ENCODE measurements around the gene PCYT1A. TPM values are rescaled to one million over a fixed set of nuclear protein-coding genes. Genes with fewer than 3 reads are reported as not detected.

Gene PCYT1A
- total and polyA plus RNA-seq, 5 donors = 34.8 to 87.7 (median 85.5) TPM

DNA sequence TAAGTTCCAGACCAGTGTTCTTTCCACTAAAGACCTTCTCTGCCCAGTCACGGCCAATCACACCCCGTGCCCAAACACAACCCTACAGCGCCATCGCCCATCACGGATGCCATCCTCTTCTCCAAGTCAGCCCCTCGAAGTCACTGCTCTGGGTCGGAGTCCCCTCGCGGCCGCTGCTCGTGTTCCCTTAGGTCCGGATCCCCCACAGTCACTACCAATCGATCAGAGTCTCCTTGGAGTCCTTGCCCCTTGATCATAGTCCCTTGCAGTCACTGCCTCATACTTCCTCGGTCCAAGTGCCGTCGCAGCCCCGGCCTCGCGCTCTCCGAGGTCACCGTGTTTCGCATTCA is 461 bp downstream of the PCYT1A start:
- intact Hi-C loops (cut with DNase I) = no loop called here
- no peaks in the 10 kb centered on the region for H3K4me1 ChIP-seq (ENCODE audit: control insufficient read depth, insufficient read depth, low read length)

DNA sequence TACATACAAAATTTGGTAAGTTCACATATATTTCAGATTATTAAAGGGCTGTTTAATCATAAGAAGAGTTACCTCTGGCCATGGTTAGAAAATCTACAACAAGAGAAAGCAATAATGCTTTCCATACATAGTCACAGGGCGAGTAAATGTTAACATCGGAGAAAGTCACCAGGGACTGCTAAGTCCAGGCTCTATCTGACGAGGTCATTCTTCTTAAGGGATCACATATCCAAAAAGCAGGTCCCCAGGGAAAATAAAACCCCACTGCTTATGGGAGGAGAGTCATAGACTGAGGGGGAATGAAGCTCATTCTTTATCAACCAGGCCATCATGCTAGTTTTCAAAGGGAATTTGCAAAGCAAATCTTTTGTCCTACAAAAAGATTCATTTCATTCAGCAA is 3.1 kb downstream of the PCYT1A start:
- Histone ChIP-seq H3K9me3 (ENCODE audit: control insufficient read depth, low read length) (no peaks in the 10 kb centered on the region), H3K27me3 (ENCODE audit: control insufficient read depth, insufficient read depth) (no peaks in the 10 kb centered on the region), H3K4me1 (ENCODE audit: control insufficient read depth, insufficient read depth, low read length) (peaks cover 5% of the 10 kb centered on the region), H3K27ac (ENCODE audit: low read length) (peak overlapping the region; percentile 36), H3K4me3 (ENCODE audit: low read length) (no peak overlapping the region)
- intact Hi-C loops (cut with DNase I) = no loop called here
- WGBS = 51% methylated on average over 3 of the region's 3 CpGs
- ATAC-seq = no peak
- no peak for DNase-seq

More for the DNA sequence above, 461 bp downstream of the PCYT1A start:
- DNase-seq (peak in 2 of 3 donors; percentile 58 to 68), ATAC-seq (peak; percentile 31 to 34)
- no peaks in the 10 kb centered on the region for H3K27me3 ChIP-seq (ENCODE audit: control insufficient read depth, insufficient read depth)
- H3K4me3 ChIP-seq (ENCODE audit: low read length) = peak overlapping the region; percentile 85
- no peaks in the 10 kb centered on the region for H3K9me3 ChIP-seq (ENCODE audit: control insufficient read depth, low read length)
- under 1% methylated on average over 22 of the region's 22 CpGs for WGBS
- H3K27ac ChIP-seq (ENCODE audit: low read length) = peak overlapping the region; percentile 79

DNA sequence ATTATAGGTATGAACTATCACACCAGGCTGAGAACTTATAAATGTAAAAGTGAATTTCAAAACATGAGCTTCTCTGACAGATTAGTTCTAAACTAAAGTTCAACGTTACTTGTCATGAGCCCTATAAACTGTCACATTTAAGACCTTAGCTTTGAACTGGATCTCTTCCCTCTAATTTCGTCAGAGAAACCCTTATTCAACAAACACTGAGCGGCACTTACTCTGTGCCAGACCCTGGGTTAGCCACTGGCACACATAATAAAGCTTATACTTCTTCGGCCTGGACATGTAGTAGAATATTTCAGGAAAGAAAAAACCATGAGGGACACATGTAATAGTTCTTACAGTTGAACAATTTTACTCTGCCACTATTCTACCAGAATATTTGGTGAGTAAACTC is 5.6 kb downstream of the PCYT1A start:
- DNase-seq (no peak), ATAC-seq (no peak)
- intact Hi-C loops (cut with DNase I) = no loop called here
- peak overlapping the region; percentile 57 for H3K27ac ChIP-seq (ENCODE audit: low read length)
- 69% methylated on average over 4 of the region's 4 CpGs for WGBS
- no peaks in the 10 kb centered on the region for H3K27me3 ChIP-seq (ENCODE audit: control insufficient read depth, insufficient read depth)
- peaks cover 14% of the 10 kb centered on the region for H3K4me1 ChIP-seq (ENCODE audit: control insufficient read depth, insufficient read depth, low read length)
- H3K4me3 ChIP-seq (ENCODE audit: low read length) = no peak overlapping the region
- no peaks in the 10 kb centered on the region for H3K9me3 ChIP-seq (ENCODE audit: control insufficient read depth, low read length)

DNA sequence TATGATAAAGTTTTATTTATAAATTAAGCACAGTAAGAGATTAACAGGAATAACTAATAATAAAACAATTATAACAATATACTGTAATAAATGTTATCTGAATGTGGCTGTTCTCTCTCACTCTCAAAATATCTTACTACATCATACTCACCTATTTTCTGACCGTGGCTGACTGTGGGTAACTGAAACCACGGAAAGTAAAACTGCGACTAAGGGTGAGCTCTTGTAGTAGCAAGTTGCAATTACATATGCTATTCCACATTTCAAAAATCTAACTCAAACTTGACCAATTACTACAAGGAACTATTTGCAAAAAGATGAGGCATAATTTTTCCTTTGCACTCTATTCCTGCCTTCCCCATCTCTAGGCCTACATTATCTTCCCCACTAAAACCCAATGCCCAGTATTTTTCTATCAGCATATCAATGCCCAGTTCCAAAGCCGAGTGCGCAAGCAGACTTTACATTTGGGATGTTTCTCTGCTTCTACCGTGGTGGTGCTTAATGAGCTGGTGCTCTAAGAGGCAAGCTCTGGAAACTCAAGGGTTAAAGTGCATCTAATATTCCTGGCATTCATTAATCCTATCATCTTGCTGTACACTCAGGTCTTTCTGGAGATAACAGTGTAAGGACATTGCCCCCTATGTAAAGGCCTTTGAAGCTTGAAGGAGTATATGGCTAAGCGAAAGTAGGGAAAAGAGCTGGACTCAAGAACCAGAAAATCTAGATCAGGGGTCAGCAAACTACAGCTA is 6.7 kb downstream of the PCYT1A start:
- intact Hi-C loops (cut with DNase I) = no loop called here
- WGBS = 68% methylated on average over 7 of the region's 7 CpGs
- Histone ChIP-seq H3K4me1 (ENCODE audit: control insufficient read depth, insufficient read depth, low read length) (peaks cover 14% of the 10 kb centered on the region), H3K9me3 (ENCODE audit: control insufficient read depth, low read length) (no peaks in the 10 kb centered on the region), H3K27ac (ENCODE audit: low read length) (peak overlapping the region; percentile 93), H3K4me3 (ENCODE audit: low read length) (no peak overlapping the region), H3K27me3 (ENCODE audit: control insufficient read depth, insufficient read depth) (no peaks in the 10 kb centered on the region)
- no peak for DNase-seq
- ATAC-seq = no peak

DNA sequence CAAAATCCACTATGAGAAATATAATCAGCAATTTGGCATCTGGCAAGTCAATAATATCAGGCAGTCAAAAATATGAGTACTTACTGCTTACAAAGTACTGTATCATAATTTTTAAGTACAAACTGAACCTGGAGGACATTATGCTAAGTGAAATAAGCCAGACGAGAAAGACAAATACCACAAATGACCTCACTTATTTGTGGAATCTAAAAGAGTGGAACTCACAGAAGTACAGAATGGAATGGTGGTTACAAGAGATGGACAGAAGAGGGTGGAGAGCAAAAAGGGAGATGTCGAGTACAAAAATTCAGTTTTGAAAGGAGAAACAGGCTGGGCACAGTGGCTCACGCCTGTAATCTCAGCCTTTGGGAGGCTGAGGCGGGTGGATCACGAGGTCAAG is 12.4 kb downstream of the PCYT1A start:
- ATAC-seq = no peak
- H3K4me1 ChIP-seq (ENCODE audit: control insufficient read depth, insufficient read depth, low read length) = peaks cover 15% of the 10 kb centered on the region
- DNase-seq = no peak
- H3K9me3 ChIP-seq (ENCODE audit: control insufficient read depth, low read length) = no peaks in the 10 kb centered on the region
- intact Hi-C loops (cut with DNase I) = no loop called here
- no peak overlapping the region for H3K27ac ChIP-seq (ENCODE audit: low read length)
- H3K4me3 ChIP-seq (ENCODE audit: low read length) = no peak overlapping the region
- 94% methylated on average over 5 of the region's 5 CpGs for WGBS
- no peaks in the 10 kb centered on the region for H3K27me3 ChIP-seq (ENCODE audit: control insufficient read depth, insufficient read depth)

DNA sequence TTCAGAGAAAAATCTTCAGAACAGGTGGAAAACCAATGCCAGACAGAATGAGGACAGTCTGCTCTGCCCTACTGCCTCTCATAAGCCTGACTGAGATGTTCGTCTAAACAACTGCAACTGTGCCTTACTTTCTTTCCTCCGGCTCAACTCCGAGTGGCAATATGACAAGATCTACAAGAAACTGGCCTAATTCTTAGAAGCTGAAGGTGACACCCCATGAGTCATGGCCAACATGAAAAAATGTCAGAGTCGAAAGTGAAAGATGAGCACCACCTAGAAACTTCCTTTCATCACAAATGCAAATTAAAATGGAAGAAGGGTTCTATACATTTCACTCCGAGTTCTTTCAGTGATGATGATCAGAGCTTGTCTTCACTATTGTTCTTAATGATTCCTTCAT is 12.9 kb downstream of the PCYT1A start:
- Histone ChIP-seq H3K4me1 (ENCODE audit: control insufficient read depth, insufficient read depth, low read length) (peaks cover 13% of the 10 kb centered on the region), H3K9me3 (ENCODE audit: control insufficient read depth, low read length) (no peaks in the 10 kb centered on the region), H3K4me3 (ENCODE audit: low read length) (no peak overlapping the region), H3K27ac (ENCODE audit: low read length) (no peak overlapping the region), H3K27me3 (ENCODE audit: control insufficient read depth, insufficient read depth) (no peaks in the 10 kb centered on the region)
- intact Hi-C loops (cut with DNase I) = no loop called here
- DNase-seq = no peak
- 92% methylated on average over 5 of the region's 5 CpGs for WGBS
- no peak for ATAC-seq

DNA sequence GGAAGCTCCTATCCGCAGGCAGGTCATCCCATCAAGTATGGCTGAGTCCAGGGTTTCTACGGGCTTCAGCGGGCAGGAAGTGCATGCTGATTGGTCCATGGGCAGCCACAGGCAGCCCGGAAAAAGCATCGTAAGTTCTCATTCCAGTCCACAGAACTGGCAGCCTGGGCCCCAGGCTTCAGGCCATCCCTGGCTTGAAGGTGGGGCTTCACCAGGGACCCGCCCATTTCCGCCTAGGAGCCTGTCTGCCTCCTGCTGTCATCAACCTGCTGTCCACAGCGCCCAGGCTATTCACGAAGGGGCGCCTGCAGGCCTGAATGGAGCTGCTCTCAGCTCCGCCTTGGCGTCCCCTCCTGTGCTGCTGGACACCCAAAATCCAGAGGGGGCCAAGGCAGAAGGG is 13.9 kb downstream of the PCYT1A start:
- WGBS = 96% methylated on average over 12 of the region's 12 CpGs
- Histone ChIP-seq H3K27ac (ENCODE audit: low read length) (no peak overlapping the region), H3K4me1 (ENCODE audit: control insufficient read depth, insufficient read depth, low read length) (peaks cover 5% of the 10 kb centered on the region), H3K27me3 (ENCODE audit: control insufficient read depth, insufficient read depth) (no peaks in the 10 kb centered on the region), H3K9me3 (ENCODE audit: control insufficient read depth, low read length) (no peaks in the 10 kb centered on the region), H3K4me3 (ENCODE audit: low read length) (no peak overlapping the region)
- DNase-seq = peak in 1 of 3 donors; percentile 22
- intact Hi-C loops (cut with DNase I) = no loop called here
- ATAC-seq = peak in 1 of 2 donors; percentile 10

DNA sequence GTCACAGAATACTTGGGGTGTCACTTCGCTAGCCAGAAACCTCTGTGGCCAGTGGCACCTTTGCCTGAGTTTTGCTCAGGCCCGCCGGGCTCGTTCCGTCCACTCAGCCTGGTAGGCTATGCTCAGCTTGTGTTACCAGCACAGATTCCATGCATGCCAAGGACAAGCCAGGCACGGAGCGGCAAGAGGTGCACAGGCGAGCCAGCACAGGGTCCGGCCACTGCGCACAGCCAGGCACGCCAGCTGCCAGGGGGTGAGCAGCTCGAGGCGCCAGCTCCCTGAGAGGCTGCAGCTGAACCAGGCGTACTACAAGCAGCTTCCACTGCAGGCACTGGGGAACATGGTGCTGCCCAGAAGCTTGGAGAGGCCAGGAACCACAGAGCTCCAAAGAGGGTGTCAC is 14.7 kb downstream of the PCYT1A start:
- Histone ChIP-seq H3K4me1 (ENCODE audit: control insufficient read depth, insufficient read depth, low read length) (peaks cover 3% of the 10 kb centered on the region), H3K27me3 (ENCODE audit: control insufficient read depth, insufficient read depth) (no peaks in the 10 kb centered on the region), H3K9me3 (ENCODE audit: control insufficient read depth, low read length) (no peaks in the 10 kb centered on the region), H3K27ac (ENCODE audit: low read length) (peak overlapping the region; percentile 37), H3K4me3 (ENCODE audit: low read length) (no peak overlapping the region)
- 78% methylated on average over 14 of the region's 14 CpGs for WGBS
- ATAC-seq (peak; percentile 48 to 90), DNase-seq (peak in 2 of 3 donors; percentile 72 to 74)
- intact Hi-C loops (cut with DNase I) = no loop called here

DNA sequence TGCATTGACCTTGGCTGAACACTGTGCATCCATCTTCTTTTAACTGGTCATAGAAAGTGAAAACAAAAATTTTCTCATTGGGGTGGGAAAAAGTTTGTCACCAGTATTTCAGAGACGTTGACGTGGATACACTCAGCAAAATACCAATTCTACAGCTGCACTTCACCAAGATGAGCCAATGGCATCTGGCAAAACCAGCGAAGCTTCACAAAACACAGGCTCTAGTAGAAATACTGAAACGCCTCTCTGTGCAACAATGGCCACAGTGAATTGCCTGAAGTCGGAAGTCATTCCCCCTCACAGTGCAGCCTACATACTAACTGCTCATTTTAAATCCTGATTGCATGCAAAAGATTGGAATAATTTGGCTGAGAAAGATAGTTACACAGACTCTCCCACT is 17.0 kb downstream of the PCYT1A start:
- peaks cover 3% of the 10 kb centered on the region for H3K4me1 ChIP-seq (ENCODE audit: control insufficient read depth, insufficient read depth, low read length)
- intact Hi-C loops (cut with DNase I) = no loop called here
- no peak for ATAC-seq
- no peak overlapping the region for H3K27ac ChIP-seq (ENCODE audit: low read length)
- H3K27me3 ChIP-seq (ENCODE audit: control insufficient read depth, insufficient read depth) = no peaks in the 10 kb centered on the region
- no peaks in the 10 kb centered on the region for H3K9me3 ChIP-seq (ENCODE audit: control insufficient read depth, low read length)
- 95% methylated on average over 5 of the region's 5 CpGs for WGBS
- no peak overlapping the region for H3K4me3 ChIP-seq (ENCODE audit: low read length)
- no peak for DNase-seq

DNA sequence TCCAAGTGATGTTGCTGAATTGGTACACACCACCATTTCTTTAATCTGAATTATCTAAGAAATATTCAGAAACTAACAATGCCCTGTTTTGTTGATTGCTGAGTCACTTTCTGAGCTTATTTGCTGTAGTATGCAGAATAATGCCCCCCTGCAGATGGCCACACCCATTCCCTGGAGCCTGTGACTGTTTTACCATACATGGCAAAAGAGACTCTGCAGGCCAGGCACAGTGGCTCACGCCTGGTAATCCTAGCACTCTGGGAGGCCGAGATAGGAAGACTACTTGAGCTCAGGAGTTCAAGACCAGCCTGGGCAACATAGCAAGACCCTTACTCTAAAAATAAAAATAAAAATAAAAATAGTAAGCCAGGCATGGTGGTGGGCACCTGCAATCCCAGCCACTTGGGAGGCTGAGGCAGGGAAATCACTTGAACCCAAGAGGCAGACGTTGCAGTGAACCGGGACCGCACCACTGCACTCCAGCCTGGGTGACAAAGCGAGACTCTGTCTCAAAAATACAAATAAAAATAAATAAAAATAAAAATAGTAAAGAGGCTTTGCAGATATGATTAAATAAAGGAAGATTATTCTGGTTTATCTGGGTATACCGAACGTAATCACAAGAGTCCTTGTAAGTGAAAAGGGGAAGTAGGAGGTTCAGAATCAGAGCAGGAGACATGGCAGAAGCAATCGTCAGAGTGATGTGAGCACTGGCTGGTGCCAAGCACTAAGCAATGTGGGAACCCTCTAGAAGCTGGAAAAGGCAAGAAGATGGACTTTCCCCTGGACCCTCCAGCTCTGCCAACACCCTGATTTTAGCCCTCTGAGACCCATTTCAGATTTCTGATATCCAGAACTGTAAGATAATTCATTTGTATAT is 19.0 kb downstream of the PCYT1A start:
- Histone ChIP-seq H3K4me3 (ENCODE audit: low read length) (no peak overlapping the region), H3K4me1 (ENCODE audit: control insufficient read depth, insufficient read depth, low read length) (peaks cover 1% of the 10 kb centered on the region), H3K9me3 (ENCODE audit: control insufficient read depth, low read length) (no peaks in the 10 kb centered on the region), H3K27me3 (ENCODE audit: control insufficient read depth, insufficient read depth) (no peaks in the 10 kb centered on the region), H3K27ac (ENCODE audit: low read length) (no peak overlapping the region)
- DNase-seq (peak in 1 of 3 donors; percentile 53), ATAC-seq (peak; percentile 39 to 76)
- intact Hi-C loops (cut with DNase I) = loop anchor here in 1 of 4 donors (10.0 kb wide), 1 partner anchor 246 kb away; the partner anchor contains the start of gene SMCO1
- WGBS = 74% methylated on average over 9 of the region's 9 CpGs

DNA sequence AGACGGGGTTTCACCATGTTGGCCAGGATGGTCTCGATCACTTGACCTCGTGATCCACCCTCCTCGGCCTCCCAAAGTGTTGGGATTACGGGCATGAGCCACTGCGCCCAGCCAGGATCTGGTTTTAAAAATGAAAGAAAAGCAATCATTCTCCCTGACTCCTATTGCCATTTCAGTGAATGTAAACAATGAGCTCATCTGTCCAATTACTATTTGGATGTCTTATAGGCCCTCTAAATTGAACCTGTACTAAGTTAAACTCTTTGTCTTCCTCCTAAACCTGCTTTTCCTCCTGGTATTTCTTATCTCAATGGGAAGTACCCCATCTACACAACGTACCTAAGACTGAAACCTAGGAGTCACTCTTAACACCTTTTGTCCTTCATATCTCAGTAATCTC is 23.7 kb downstream of the PCYT1A start:
- ATAC-seq = no peak
- Histone ChIP-seq H3K27ac (ENCODE audit: low read length) (no peak overlapping the region), H3K27me3 (ENCODE audit: control insufficient read depth, insufficient read depth) (no peaks in the 10 kb centered on the region), H3K4me3 (ENCODE audit: low read length) (no peak overlapping the region), H3K9me3 (ENCODE audit: control insufficient read depth, low read length) (no peaks in the 10 kb centered on the region), H3K4me1 (ENCODE audit: control insufficient read depth, insufficient read depth, low read length) (peaks cover 1% of the 10 kb centered on the region)
- DNase-seq = no peak
- intact Hi-C loops (cut with DNase I) = loop anchor here in 1 of 4 donors (10.0 kb wide), 1 partner anchor 251 kb away; the partner anchor contains the start of gene SMCO1
- 93% methylated on average over 7 of the region's 7 CpGs for WGBS

Data from right cardiac atrium (tissue), 5 donors.